22Rv1 (cell line): Measurements from ENCODE around the gene FKBP8.

Experiments
- ZFX ChIP-seq: fragments of 450-650 bp; IDR thresholded peaks from 2 replicates; pipeline ENCODE4 v1.6.1; 2017; ENCODE audit warnings: antibody characterized with exemption, borderline replicate concordance
- TF ChIP-seq, protein P1 (sequence below): fragments of 450-650 bp; IDR thresholded peaks from 2 replicates; pipeline ENCODE4 v1.5.1; 2017; ENCODE audit warnings: mild to moderate bottlenecking

DNA sequence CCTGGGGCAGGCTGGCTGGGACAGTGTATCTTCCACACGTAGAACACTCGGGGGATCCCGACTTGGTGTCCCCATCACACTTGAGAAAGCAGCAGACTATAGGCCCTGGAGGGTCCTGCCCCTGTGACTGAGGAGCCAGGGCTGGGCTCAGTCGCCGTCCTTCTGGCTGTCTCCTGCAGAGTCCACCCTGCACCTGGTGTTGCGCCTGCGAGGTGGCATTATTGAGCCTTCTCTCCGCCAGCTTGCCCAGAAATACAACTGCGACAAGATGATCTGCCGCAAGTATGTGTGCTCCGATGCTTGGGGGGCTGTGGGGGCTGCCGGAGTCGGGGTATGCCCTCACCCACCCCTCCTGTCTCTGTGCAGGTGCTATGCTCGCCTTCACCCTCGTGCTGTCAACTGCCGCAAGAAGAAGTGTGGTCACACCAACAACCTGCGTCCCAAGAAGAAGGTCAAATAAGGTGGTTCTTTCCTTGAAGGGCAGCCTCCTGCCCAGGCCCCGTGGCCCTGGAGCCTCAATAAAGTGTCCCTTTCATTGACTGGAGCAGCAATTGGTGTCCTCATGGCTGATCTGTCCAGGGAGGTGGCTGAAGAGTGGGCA, 31.4 kb upstream of the FKBP8 start:
- TF ChIP-seq, protein P1, sequence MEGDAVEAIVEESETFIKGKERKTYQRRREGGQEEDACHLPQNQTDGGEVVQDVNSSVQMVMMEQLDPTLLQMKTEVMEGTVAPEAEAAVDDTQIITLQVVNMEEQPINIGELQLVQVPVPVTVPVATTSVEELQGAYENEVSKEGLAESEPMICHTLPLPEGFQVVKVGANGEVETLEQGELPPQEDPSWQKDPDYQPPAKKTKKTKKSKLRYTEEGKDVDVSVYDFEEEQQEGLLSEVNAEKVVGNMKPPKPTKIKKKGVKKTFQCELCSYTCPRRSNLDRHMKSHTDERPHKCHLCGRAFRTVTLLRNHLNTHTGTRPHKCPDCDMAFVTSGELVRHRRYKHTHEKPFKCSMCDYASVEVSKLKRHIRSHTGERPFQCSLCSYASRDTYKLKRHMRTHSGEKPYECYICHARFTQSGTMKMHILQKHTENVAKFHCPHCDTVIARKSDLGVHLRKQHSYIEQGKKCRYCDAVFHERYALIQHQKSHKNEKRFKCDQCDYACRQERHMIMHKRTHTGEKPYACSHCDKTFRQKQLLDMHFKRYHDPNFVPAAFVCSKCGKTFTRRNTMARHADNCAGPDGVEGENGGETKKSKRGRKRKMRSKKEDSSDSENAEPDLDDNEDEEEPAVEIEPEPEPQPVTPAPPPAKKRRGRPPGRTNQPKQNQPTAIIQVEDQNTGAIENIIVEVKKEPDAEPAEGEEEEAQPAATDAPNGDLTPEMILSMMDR: no peak
- TF ChIP-seq ZFX: no peak
